Glutamatergic neuron (in vitro differentiated cells): ENCODE measurements around the gene CFAP107. TPM values are rescaled to one million over a fixed set of nuclear protein-coding genes. Genes with fewer than 3 reads are reported as not detected.

Experiments
- DNase-seq: peaks from one replicate; pipeline ENCODE4 v3.0.0; 2022
- H3K27ac Mint-ChIP-seq: one replicate; pipeline ENCODE4 v1.8.0; 2020; ENCODE audit warnings: mild to moderate bottlenecking, mixed read lengths, inconsistent platforms; ENCODE audit not compliant: unreplicated experiment
- H3K27me3 Mint-ChIP-seq: one replicate; pipeline ENCODE4 v1.8.0; 2020; ENCODE audit warnings: mild to moderate bottlenecking, moderate library complexity, mixed read lengths, inconsistent platforms; ENCODE audit not compliant: unreplicated experiment
- H3K36me3 Mint-ChIP-seq: one replicate; pipeline ENCODE4 v1.8.0; 2020; ENCODE audit warnings: mild to moderate bottlenecking, mixed read lengths, inconsistent platforms; ENCODE audit not compliant: unreplicated experiment
- H3K4me1 Mint-ChIP-seq: one replicate; pipeline ENCODE4 v1.8.0; 2020; ENCODE audit warnings: mild to moderate bottlenecking, low read depth, mixed read lengths, inconsistent platforms; ENCODE audit not compliant: unreplicated experiment
- H3K4me3 Mint-ChIP-seq: one replicate; pipeline ENCODE4 v1.8.0; 2020; ENCODE audit warnings: mild to moderate bottlenecking, mixed read lengths, inconsistent platforms; ENCODE audit not compliant: unreplicated experiment
- H3K9me3 Mint-ChIP-seq: one replicate; pipeline ENCODE4 v1.8.0; 2020; ENCODE audit warnings: mild to moderate bottlenecking, moderate library complexity, mixed read lengths, inconsistent platforms; ENCODE audit not compliant: unreplicated experiment
- total RNA-seq: library from RNA; stranded (reverse); fragmentation: NEBNext Ultra II Directional; extraction: Animal tissue kit (Norgen Biotek cat#: 25700); gene quantifications from one replicate; pipeline ENCODE4 v1.2.1, GENCODE V29; 2021; ENCODE audit not compliant: unreplicated experiment
- TF ChIP-seq, protein P1 (sequence below): fragments of 200-600 bp; sonication (generic); IDR thresholded peaks from one replicate; pipeline ENCODE4 v1.5.0; 2021; ENCODE audit not compliant: partially characterized antibody, unreplicated experiment

Gene CFAP107
- total RNA-seq, 1 donor from 2014 or later: not detected

DNA sequence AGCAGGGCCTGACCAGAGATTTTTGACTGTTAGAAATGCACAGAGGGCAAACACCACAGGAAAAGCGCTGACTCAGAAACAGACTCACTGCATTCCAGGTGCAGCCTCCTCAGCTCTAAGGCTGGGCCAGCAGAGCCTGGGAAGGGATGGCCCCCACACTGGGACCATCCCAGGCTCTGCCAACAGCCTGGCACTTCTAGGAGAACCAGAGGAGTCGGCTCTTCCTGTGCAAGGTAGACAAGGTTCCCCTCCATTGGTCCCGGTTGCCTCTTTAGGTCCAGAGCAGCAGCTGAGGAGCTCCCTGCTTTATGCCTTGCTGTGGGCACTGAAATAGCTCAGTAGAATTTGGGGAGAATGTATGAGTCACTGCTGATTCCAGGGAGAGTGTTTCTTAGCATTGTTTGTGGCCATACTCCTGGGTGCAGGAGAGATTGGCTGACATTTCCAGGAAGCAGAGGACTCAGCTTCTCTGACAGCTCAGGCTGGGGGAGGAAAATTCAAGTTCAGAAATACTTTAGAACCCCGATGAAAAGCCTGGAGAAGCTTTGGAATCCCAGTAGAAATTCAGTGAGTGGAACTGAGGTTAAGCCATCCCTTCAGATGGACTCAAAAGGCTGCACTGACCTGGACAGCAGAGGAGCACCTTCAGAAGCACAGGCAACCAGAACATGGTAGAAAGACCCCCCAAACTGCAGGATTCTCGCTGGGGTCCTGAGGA is 64.8 kb downstream of the CFAP107 start:
- H3K4me1 Mint-ChIP-seq: no peaks in the 10 kb centered on the region
- peaks cover 4% of the 10 kb centered on the region for H3K27me3 Mint-ChIP-seq
- no peak overlapping the region for H3K4me3 Mint-ChIP-seq
- H3K9me3 Mint-ChIP-seq: peaks cover 10% of the 10 kb centered on the region
- DNase-seq: no peak
- TF ChIP-seq, protein P1, sequence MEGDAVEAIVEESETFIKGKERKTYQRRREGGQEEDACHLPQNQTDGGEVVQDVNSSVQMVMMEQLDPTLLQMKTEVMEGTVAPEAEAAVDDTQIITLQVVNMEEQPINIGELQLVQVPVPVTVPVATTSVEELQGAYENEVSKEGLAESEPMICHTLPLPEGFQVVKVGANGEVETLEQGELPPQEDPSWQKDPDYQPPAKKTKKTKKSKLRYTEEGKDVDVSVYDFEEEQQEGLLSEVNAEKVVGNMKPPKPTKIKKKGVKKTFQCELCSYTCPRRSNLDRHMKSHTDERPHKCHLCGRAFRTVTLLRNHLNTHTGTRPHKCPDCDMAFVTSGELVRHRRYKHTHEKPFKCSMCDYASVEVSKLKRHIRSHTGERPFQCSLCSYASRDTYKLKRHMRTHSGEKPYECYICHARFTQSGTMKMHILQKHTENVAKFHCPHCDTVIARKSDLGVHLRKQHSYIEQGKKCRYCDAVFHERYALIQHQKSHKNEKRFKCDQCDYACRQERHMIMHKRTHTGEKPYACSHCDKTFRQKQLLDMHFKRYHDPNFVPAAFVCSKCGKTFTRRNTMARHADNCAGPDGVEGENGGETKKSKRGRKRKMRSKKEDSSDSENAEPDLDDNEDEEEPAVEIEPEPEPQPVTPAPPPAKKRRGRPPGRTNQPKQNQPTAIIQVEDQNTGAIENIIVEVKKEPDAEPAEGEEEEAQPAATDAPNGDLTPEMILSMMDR: no peak
- no peak overlapping the region for H3K27ac Mint-ChIP-seq
- H3K36me3 Mint-ChIP-seq: peaks cover 12% of the 10 kb centered on the region

DNA sequence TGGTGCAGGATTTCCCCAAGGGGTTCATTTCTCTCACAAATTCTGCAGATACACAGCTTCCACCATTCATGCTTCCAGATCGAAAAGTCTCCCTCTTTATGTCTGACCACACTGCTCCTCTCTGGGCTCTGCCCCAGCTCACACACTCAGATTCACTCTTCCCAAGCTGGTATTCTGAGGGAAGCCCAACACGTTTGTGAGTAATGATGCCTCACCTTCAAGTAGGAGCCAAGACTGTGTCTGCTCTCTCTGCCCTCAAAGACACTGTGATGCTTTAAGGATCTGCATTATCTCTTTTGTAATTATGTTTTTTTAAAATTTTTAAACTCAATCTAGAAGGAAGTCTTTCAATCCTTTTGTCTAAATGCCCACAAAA is 65.4 kb downstream of the CFAP107 start:
- DNase-seq: no peak
- peaks cover 11% of the 10 kb centered on the region for H3K36me3 Mint-ChIP-seq
- no peak overlapping the region for H3K27ac Mint-ChIP-seq
- TF ChIP-seq, protein P1: no peak
- H3K4me3 Mint-ChIP-seq: no peak overlapping the region
- peaks cover 10% of the 10 kb centered on the region for H3K9me3 Mint-ChIP-seq
- H3K4me1 Mint-ChIP-seq: no peaks in the 10 kb centered on the region
- H3K27me3 Mint-ChIP-seq: peaks cover 4% of the 10 kb centered on the region

Other genes starting within 250 kb of the CFAP107 start
- not detected for gene DHRS3, start 128.0 kb upstream of the CFAP107 start, total RNA-seq
- not detected for gene AADACL4, start 102.1 kb upstream of the CFAP107 start, total RNA-seq
- gene AADACL3, start 30.1 kb upstream of the CFAP107 start, total RNA-seq: not detected
- 0.54 TPM for gene PRAMEF12, start 27.5 kb downstream of the CFAP107 start, total RNA-seq
- 0.44 TPM for gene PRAMEF1, start 45.2 kb downstream of the CFAP107 start, total RNA-seq
- not detected for gene PRAMEF11, start 85.2 kb downstream of the CFAP107 start, total RNA-seq
- gene HNRNPCL1, start 102.5 kb downstream of the CFAP107 start, total RNA-seq: not detected
- not detected for gene PRAMEF2, start 110.9 kb downstream of the CFAP107 start, total RNA-seq
- gene PRAMEF4, start 140.0 kb downstream of the CFAP107 start, total RNA-seq: not detected
- not detected for gene PRAMEF10, start 152.1 kb downstream of the CFAP107 start, total RNA-seq
- gene PRAMEF7, start 170.4 kb downstream of the CFAP107 start, total RNA-seq: not detected
- not detected for gene PRAMEF6, start 201.4 kb downstream of the CFAP107 start, total RNA-seq